GM18951 (cell line): ENCODE data around the gene SLC22A7.

Experiments
- POLR2A ChIP-seq: IDR thresholded peaks from 4 replicates; pipeline ENCODE4 v1.6.1; 2011; ENCODE audit warnings: mild to moderate bottlenecking; ENCODE audit not compliant: insufficient read length, insufficient read depth; ENCODE audit errors: extremely low read depth
- in situ Hi-C: fragments of 300-500 bp; cut with MboI; formaldehyde crosslinking; loops from one replicate; pipeline ENCODE4 v1.12.0; 2022; ENCODE audit warnings: low sequenced_read_pairs, mixed read lengths, inconsistent platforms; ENCODE audit not compliant: unreplicated experiment

The SLC22A7 gene

GRCh38 chr6:43303751-43304331, 5.8 kb downstream of the SLC22A7 start:
- no peak for TF ChIP-seq POLR2A
- in situ Hi-C loops: no loop called here

- no peak for TF ChIP-seq POLR2A
- in situ Hi-C loops: no loop called here
These were observed 6.3 kb downstream of the SLC22A7 start for GRCh38 chr6:43304361-43304760.

GRCh38 chr6:43304882-43305281, 6.8 kb downstream of the SLC22A7 start:
- TF ChIP-seq POLR2A: no peak
- in situ Hi-C loops: no loop called here

GRCh38 chr6:43306086-43306485, 8.0 kb downstream of the SLC22A7 start:
- TF ChIP-seq POLR2A: no peak
- in situ Hi-C loops: no loop called here

- TF ChIP-seq POLR2A: no peak
These were observed 9.5 kb downstream of the SLC22A7 start for GRCh38 chr6:43307451-43308100.

GRCh38 chr6:43308101-43308989, 10.3 kb downstream of the SLC22A7 start, which contains the start of gene CRIP3:
TSS of gene CRIP3 (minus strand) at chr6:43308826. CDS start at chr6:43308792, 34 bp downstream.
- in situ Hi-C loops: no loop called here
- TF ChIP-seq POLR2A: peak; percentile 55

More at GRCh38 chr6:43307451-43308100, 9.5 kb downstream of the SLC22A7 start:
- in situ Hi-C loops: no loop called here

GRCh38 chr6:43308990-43309477, 11.0 kb downstream of the SLC22A7 start:
- in situ Hi-C loops: no loop called here
- no peak for TF ChIP-seq POLR2A

GRCh38 chr6:43310134-43310533, 12.1 kb downstream of the SLC22A7 start:
- in situ Hi-C loops: no loop called here
- no peak for TF ChIP-seq POLR2A

GRCh38 chr6:43310624-43311023, 12.6 kb downstream of the SLC22A7 start:
- in situ Hi-C loops: no loop called here
- no peak for TF ChIP-seq POLR2A

- in situ Hi-C loops: no loop called here
- no peak for TF ChIP-seq POLR2A
These were observed 13.6 kb downstream of the SLC22A7 start for GRCh38 chr6:43311666-43312065.

- in situ Hi-C loops: no loop called here
These were observed 15.8 kb downstream of the SLC22A7 start for GRCh38 chr6:43313813-43314212.

GRCh38 chr6:43318011-43318410, 20.0 kb downstream of the SLC22A7 start:
- in situ Hi-C loops: no loop called here
- no peak for TF ChIP-seq POLR2A

More at GRCh38 chr6:43313813-43314212, 15.8 kb downstream of the SLC22A7 start:
- no peak for TF ChIP-seq POLR2A

- TF ChIP-seq POLR2A: no peak
- in situ Hi-C loops: no loop called here
These were observed 27.8 kb downstream of the SLC22A7 start for GRCh38 chr6:43325876-43326275.
